AG09309 (cell line): ENCODE results near the gene RBKS.
"Not testable (repeated sequence)": the region's sequence is repeated elsewhere in the genome, so short reads cannot be mapped to it uniquely, and the experiment has no call there.

Experiments
- DNase-seq: peaks from one replicate; pipeline ENCODE4 v3.0.0-alpha.2; 2010; ENCODE audit warnings: low read depth
- H3K4me3 ChIP-seq: 2 replicates; pipeline ENCODE4 v1.5.1; 2011; ENCODE audit warnings: mild to moderate bottlenecking, low read depth, low read length, moderate library complexity; ENCODE audit not compliant: control insufficient read depth
- CTCF ChIP-seq: IDR thresholded peaks from 2 replicates; pipeline ENCODE4 v1.5.1; 2011; ENCODE audit warnings: mild to moderate bottlenecking, low read depth, low read length, inconsistent platforms; ENCODE audit not compliant: insufficient read depth, control insufficient read depth; ENCODE audit errors: missing control alignments

The RBKS gene

GRCh38 chr2:27887830-27888229, 2.4 kb downstream of the RBKS start:
- TF ChIP-seq CTCF, result no peak
- no peak for DNase-seq
- no peak overlapping the region for H3K4me3 ChIP-seq

- no peak for DNase-seq
- H3K4me3 ChIP-seq, result no peak overlapping the region
- no peak for TF ChIP-seq CTCF
These were observed 3.1 kb downstream of the RBKS start for GRCh38 chr2:27887111-27887510.

- DNase-seq, result no peak
- no peak for TF ChIP-seq CTCF
- H3K4me3 ChIP-seq, result no peak overlapping the region
These were observed 3.9 kb downstream of the RBKS start for GRCh38 chr2:27886322-27886721.

- DNase-seq, result no peak
- no peak for TF ChIP-seq CTCF
- no peak overlapping the region for H3K4me3 ChIP-seq
These were observed 4.5 kb downstream of the RBKS start for GRCh38 chr2:27885661-27886060.

GRCh38 chr2:27885234-27885633, 5.0 kb downstream of the RBKS start:
- TF ChIP-seq CTCF, result no peak
- DNase-seq, result no peak

GRCh38 chr2:27884601-27885000, 5.6 kb downstream of the RBKS start:
- DNase-seq, result no peak
- no peak overlapping the region for H3K4me3 ChIP-seq
- no peak for TF ChIP-seq CTCF

More at GRCh38 chr2:27885234-27885633, 5.0 kb downstream of the RBKS start:
- H3K4me3 ChIP-seq, result no peak overlapping the region

- not testable (repeated sequence) for H3K4me3 ChIP-seq, DNase-seq
These were observed 7.6 kb downstream of the RBKS start for GRCh38 chr2:27882584-27882922.

GRCh38 chr2:27881815-27882583, 8.2 kb downstream of the RBKS start:
- DNase-seq, H3K4me3 ChIP-seq: not testable (repeated sequence)
